ENCODE measurements around the gene PDE6C.
A peak's percentile ranks its signal among the peaks of the same experiment; 100 is the strongest.

Gene PDE6C

DNA sequence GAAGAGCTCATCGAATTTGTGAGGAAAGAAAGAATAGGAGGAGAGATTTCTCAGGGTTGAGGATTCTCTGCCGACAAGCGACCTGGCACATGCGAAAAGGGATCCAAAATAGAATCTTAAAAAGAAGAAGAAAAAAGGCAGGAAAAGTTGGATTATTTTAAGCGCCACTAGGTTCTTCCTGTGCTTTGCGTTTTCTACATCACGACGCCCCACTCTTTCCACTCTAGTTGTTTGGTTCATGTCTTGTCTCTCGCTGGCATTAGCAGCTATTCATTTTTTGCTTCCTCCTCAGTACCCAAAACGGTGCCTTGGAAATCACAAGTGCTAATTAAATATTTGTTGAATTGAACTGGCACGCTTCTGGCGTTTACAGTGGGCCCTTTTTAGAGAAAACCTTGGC lies 90.7 kb downstream of the PDE6C start:
- DNase-seq (ENCODE audit: low spot score) = peak; percentile 23

DNA sequence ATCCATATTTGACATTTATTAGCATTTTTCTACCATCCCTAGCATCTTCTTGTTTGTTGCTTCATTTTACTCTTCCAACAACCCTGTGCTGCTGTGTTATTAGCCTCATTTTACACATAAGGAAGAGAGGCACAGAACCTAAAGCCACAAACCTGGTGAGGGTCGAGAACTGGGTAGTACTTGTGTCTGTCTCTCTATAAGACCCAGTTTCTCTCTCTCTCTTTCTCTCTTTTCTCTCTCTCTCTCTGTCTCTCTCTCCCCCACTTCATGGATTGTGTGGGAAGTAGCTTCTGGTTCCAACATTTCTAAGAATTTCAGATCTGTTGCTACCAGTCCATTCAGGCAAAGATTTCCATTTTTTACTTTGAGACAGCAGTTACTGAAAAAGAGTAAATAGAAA lies 91.5 kb downstream of the PDE6C start:
- no peak for DNase-seq (ENCODE audit: low spot score)

DNA sequence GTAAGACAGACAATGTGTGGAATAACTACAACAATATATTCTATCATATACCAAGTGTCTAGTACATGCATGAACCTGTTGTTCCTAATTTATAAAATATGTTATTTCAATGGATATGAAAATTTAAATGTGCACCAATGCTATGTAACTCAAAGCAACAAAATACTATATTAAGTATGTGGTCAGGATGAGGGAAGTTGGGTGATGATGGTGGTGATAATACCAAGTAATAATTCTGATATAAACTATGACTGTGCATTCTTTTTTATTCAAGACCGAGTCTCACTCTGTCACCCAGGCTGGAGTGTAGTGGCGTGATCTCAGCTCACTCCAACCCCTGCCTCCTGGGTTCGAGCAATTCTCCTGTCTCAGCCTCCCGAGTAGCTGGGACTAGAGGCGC lies 92.1 kb downstream of the PDE6C start:
- no peak for DNase-seq (ENCODE audit: low spot score)

DNA sequence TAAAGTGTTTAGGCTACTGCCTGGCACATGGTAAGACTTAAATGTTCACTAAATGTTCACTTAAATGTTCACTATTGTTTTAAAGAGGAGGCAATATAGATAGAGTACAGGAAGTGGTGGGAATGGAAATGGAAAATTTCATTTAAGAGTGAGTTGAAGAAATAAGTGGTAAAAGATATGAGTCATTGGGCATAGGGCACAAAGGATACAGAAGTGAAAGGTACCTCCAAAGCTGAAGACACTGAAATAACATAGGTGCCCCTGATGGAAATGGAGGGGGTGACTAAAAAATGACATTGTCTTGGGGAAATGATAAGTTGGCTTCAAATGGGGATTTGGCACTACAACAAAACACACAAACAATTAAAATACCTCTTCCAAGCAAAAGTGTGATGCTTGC lies 95.3 kb downstream of the PDE6C start:
- no peak for DNase-seq (ENCODE audit: low spot score)

DNA sequence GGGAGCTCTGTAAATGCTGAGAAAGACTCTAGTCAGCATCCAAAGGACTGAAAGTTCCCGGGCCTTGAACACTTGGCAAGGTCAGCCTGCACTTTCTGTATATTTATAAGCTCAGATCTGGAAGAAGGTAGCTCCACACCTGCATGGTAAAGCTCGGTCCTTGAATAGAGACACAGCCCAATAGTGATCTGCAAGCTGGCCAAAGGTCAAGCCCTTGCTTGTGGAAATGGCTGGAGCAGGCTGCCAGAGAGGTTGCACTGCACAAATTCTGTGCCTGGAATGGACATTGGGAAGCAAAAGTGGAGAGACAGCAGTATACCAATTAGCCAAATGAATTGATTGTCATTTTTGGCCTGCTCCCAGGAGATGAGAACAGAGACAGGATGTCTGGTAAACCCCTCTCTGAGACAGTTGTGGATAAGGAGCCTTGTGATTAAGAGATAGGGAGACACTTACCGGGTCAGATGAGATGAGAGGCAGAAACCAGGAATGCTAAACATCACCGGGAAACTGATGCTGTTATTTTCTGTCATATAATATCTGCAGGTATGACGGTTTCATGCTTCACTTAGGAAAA lies 98.1 kb downstream of the PDE6C start:
- DNase-seq (ENCODE audit: low spot score) = no peak

DNA sequence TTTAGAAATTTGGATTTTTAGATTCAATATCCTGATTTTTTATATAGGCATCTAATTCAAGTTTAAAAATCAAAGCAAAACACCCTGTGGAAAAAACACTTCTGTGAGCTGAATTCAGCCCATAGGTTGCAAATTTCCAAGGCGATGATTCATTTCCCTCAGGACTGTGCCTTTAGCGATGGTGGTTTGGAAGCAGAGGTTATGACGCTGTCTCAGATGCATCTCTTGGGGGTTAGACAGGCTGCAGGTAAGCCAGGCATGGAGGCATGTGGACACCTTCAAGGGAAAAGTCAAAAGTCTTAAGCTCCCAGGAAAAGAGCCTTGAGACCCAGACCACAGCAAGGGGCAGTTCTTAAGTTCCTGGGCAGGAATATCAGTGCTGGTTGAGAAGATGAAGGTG lies 99.6 kb downstream of the PDE6C start:
- DNase-seq (ENCODE audit: low spot score) = no peak

DNA sequence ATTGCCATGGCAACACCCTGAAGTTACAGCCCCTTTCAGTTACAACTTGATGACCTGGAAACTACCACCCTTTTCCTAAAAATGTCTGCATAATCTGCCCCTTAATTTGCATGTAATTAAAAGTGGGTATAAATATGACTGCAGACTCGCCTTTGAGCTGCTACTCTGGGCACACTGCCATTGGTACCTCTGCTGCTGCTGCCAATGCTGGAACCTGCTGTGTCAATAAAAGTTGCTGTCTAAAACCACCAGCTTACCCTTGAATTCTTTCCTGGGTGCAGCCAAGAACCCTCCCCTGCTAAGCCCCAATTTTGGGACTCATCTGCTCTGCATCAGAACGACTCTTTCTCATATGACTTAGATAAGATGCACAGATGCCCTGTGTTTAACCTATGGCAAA lies 100.3 kb downstream of the PDE6C start:
- DNase-seq (ENCODE audit: low spot score) = no peak

DNA sequence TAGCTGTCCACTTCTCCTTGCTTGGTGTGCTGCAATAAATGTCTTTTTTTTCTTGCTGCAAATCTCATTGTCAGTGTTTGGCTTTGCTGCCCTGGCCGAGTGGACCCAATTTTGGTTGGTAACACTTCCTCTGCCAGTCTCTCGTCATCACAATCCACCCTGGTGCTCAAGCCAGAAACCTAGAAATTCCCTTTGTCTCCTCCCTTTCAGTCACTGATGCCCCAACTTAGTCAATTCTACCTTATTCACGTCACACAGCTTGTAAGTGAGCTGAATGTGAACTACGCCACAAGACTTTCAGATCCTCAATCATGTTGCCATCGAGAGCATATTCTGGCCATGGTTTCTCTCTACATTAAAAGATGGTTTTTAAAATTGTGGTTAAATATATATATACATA lies 103.0 kb downstream of the PDE6C start:
- no peak for DNase-seq (ENCODE audit: low spot score)

Data from GM03348 (cell line).